DMS153 treated with DMSO at 0.1 percent for 48 hours (cell line): ENCODE data around the gene MBOAT1.
"Not testable (repeated sequence)": the region's sequence is repeated elsewhere in the genome, so short reads cannot be mapped to it uniquely, and the experiment has no call there.

Experiments
- DNase-seq: peaks from one replicate; lab custom pipeline; 2025; ENCODE audit not compliant: unreplicated experiment; lab: John Stamatoyannopoulos, UW

Gene MBOAT1

DNA sequence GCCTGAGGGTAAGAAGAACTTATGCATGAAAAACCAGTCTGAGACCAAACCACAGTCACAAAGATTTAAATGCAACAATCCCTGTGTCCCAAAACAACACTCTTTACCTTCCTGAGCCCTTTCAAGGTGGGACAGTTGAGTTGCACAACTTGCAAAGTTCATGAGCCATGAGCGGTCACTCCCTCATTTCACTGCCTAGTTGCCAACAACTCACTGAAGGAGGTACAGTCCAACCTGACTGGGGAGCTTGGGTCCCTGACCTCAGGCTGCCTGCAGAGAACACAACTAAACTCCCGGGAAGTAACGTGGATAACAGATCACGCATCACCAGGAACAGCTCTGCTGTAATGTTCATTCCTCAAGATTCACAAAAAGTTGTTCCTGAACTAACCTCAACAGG, 69.4 kb downstream of the MBOAT1 start:
- DNase-seq, result no peak

GRCh38 chr6:20141931-20142330, 70.3 kb downstream of the MBOAT1 start:
- DNase-seq, result no peak

GRCh38 chr6:20139127-20139963, 72.9 kb downstream of the MBOAT1 start:
- DNase-seq, result not testable (repeated sequence)

DNA sequence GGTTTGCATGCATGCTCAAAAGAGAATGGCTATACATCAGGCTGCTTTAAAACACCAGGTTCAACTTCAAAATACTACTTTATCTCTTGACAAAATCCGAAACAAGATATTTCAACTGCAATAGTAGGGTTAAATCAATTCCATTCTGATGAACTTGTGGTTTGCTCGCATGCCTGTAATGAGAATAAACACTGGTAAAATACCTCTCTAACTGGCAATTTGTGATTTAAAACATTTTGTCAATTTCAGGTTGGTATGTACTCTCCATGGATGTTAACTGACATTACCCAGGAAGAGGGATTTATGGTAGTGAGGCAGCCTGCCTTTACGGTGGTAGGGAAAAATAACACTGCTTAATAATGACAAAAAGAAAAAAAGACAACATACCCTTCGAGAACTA, 74.4 kb downstream of the MBOAT1 start:
- DNase-seq, result no peak

DNA sequence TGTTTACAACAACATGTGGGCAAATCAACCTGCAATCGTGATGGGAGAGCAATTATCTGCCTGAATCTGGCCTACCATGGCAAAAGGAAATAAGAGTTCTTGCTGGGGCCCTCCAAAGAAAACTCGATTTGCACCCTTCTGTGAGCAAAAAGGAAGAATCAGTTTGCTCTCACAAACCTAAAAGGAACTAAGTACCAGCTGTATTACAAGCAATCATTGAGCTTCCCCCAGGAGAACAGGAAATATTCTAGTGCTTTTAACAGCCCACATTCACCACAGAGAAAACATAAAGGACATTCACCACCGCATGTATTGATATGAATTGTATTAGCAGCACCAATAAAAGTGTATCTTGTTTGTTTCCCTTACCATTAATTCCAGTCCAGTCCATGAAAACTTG, 75.0 kb downstream of the MBOAT1 start:
- DNase-seq, result no peak

DNA sequence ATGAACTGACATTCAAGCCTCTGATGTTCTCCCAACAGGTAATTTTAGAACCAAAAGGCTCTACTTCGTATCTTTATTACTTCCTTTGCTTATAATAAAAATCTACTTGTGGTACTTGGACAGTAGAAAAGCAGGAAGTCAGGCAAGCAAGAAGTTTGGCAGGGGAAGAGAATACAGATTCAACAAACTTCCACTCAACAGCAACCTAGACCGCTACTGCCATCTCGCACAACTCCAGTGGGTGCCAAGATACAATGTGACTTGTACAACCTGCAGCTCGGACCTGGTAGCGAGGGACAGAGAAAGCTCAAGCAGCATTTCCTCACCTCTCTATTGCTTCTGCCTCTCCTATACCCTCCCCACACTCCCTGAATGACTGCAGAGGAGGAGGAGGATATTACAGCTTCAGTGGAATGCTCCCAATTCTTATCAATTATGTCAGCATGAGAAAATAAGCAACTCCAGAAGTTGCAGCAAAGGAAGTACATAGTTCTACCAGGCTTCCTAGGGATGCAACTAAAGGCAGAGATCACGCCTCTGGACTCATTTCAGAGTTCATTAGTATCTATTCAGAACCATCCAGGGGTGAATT, 76.5 kb downstream of the MBOAT1 start:
- no peak for DNase-seq

GRCh38 chr6:20134613-20135012, 77.7 kb downstream of the MBOAT1 start:
- DNase-seq, result no peak

- no peak for DNase-seq
Measured at GRCh38 chr6:20129290-20130088, 82.8 kb downstream of the MBOAT1 start.

- no peak for DNase-seq
Measured at GRCh38 chr6:20128018-20128417, 84.3 kb downstream of the MBOAT1 start.

DNA sequence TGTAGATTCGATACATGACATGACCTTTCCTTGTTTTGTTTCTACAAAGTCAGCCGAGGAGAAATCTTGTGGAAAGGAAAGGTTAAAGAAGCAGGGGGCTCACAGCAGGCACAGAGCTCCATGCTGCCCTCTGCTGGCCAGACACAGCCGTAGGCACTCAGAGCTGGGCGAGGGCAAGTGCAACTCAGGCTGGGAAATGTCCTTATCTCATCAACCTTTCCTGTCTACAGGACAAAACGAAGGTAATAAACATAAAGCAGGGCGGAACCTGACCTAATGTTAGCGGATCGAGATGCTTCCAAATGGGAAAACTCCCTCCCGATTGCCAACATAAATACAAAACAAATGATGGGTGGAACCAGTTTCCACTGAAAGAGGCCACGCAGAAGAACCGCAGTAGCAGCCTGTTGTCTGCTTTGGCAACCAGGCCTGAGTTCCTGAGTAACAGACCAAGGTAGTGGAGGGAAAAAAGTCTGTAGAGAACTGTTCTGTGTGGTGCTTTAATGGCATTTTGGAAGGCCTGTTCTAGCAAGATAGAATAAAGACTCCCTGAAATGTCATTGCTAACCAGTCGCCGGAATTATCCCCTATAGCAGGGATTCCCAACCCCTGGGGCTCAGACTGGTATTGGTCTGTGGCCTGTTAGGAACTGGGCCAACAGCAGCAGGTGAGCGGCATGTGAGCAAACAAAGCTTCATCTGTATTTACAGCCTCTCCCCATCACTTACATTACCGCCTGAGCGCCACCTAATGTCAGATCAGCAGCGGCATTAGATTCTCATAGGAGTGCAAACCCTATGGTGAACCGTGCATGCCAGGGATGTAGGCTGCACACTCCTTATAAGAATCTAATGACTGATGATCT, 85.2 kb downstream of the MBOAT1 start:
- DNase-seq, result peak; percentile 93

GRCh38 chr6:20126102-20126752, 86.0 kb downstream of the MBOAT1 start:
- DNase-seq, result no peak

DNA sequence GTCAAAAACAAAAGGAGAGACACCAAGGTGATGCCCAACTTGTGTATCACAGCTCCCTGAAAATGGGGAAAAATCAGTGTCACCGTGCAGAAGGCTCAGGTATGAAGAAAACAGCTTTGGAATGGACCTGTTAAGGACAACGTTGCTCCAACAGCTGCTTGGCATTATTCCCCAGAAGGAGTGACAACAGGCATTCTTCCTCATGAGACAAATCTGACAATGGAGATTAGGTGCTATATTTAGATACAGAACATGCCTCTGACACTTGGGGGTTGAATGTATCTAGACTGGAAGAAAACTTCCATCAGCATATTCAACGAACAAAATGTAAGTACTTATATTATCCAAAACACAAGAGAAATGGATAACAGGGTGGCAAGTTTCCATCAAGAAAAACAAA, 87.7 kb downstream of the MBOAT1 start:
- DNase-seq, result no peak

DNA sequence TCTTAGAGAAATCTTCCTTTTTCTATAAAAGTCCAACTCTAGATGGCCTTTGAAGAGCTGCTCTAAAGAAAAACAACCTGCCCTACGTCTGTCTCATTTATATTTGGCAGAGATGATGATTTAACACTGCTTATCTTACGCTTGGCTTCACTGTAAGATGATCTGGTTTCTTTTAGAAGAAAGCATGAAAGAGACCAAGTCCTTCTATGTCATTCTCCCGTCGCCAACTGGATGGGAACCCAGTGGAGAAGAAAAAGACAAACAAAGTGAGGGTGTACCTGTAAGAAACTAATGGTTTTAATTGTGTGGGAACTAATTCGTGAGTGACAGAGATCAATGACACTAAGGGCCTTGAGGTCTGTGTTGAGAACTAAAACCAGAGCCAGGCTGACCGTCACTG, 92.8 kb downstream of the MBOAT1 start:
- DNase-seq, result no peak

- no peak for DNase-seq
Measured at GRCh38 chr6:20118892-20119291, 93.4 kb downstream of the MBOAT1 start.

GRCh38 chr6:20117474-20117873, 94.8 kb downstream of the MBOAT1 start:
- no peak for DNase-seq

DNA sequence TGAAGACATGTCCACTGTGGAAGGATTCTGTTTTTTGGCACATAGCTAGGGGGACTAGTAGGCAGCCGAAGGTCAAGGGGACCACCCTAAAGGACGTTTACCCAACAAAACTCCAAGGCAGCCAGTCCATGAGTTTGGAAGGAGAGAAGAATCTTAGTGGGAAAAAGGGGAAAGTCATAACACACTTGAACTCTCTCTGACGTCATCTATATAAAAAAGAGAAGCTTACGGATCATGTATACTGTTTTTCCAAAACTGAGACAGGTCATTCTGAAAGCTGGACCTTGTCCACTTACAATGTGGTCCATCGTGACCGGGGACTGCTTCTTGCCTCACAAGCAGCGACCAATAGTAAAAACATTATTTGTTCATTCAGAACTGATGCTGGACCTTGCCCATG, 95.5 kb downstream of the MBOAT1 start:
- DNase-seq, result no peak

- no peak for DNase-seq
Measured at GRCh38 chr6:20115246-20115980, 96.9 kb downstream of the MBOAT1 start.

- no peak for DNase-seq
Measured at GRCh38 chr6:20113649-20114224, 98.5 kb downstream of the MBOAT1 start.

GRCh38 chr6:20112841-20113240, 99.4 kb downstream of the MBOAT1 start:
- no peak for DNase-seq
